Activated T-cell treated with anti-CD3 and anti-CD28 coated beads for 24 hours (primary cell): ENCODE measurements around the gene ELFN2.
"Not testable (repeated sequence)": the region's sequence is repeated elsewhere in the genome, so short reads cannot be mapped to it uniquely, and the experiment has no call there.

Source experiments
- DNase-seq: peaks from one replicate; pipeline ENCODE4 v3.0.0-alpha.2; 2020; ENCODE audit warnings: low read depth

ELFN2 gene

DNA sequence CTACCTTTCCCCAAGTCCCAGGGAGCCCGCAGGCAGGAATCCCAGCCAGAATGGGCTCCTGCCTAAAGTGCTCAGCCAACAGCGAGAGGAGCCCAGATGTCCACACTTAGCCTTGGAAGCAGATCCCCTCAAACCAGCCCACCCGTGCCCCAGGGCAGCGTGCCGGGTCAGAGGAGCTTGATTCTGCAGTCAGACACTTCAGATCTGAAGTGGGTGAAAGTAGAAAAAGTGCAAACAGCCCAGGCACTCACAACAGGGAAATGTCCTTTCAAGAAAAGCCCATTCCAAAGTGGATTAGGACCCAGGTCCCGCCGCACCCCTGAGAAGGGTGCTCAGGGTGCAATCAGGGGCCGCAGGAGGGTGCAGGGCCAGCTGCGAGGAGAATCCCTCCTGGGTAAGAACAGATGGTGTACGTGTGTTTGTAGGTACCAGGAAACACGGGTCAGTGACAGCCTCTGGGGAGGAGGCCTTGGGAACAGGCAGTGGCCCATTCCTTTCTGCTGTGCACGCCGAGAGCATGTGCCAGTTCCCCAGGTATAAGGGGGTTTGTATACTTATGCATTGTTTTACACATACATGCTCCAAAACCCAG, 17.7 kb downstream of the ELFN2 start:
- DNase-seq, result no peak

DNA sequence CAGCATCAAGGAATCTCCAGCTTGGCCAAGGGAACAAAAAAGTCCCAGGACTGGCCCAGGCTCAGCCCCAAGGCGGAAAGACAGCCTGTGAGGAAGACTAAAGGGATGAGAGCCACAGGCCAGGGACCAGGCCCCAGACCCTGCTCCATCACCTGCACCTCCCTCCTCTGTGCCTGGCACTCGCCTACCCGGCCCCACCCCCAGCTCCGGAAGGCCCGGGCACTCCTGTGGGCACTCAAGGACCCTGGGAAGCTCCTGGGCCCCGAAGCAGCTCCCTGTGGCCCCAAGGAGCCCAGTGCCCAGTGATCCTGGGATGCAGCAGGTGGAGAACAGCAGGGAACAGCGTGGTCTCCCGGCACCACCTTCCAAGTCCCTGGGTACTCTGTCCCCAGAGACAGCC, 18.2 kb downstream of the ELFN2 start:
- DNase-seq, result no peak

DNA sequence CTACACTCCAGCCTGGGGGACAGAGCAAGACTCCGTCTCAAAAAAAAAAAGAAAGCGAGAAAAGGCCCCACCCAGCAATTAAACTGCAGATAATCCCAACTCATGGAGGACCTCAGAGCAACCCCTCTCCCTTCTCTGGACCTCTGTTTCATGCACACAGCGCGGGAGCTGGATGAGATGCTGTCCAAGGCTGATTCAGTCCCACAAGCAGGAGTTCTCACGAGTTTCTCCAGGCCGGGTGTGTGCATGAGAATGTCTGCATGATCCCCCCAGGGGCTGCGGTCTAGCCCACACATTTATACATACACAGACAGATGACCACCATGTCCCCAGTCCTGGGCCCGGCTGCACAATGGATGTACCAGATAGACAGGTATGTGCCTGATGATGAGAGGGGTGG, 19.4 kb downstream of the ELFN2 start:
- DNase-seq, result no peak

DNA sequence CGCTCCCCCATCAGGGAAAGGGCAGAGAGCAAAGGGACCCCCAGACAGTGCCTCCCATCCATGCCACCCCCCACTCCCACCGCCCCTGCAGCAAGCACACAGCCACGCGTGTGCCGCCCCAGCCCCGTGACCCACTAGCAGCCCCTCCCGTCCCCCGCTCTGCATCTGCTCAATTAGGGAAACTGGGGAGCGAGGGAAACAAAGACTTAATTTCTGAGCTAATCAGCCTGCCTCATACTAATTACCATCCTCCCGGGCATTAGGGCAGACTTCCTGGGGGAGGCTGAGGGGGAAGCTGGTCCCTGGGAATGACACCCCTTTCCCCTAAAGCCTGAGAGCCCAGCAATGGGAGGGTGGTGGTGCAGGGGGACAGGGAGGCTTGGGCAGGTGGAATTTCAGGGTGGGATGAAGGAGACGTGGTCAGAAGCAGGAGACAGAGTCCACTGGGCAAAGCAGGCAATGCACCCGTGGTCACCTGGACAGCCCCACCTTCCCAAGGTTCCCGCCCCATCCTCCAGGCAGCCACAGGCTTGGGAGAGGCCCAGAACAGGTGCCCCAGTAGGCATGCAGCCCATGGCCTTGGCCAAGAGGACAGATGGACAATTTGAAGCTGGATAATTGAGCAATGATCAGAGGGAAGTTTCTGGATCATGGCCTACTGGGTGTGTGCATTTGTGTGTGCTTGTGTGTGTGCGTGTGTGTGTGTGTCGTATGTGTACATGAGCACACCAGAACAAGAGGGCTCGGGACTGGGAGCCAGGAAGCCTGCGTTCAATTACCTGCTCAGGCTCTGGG, 20.6 kb downstream of the ELFN2 start:
- no peak for DNase-seq

DNA sequence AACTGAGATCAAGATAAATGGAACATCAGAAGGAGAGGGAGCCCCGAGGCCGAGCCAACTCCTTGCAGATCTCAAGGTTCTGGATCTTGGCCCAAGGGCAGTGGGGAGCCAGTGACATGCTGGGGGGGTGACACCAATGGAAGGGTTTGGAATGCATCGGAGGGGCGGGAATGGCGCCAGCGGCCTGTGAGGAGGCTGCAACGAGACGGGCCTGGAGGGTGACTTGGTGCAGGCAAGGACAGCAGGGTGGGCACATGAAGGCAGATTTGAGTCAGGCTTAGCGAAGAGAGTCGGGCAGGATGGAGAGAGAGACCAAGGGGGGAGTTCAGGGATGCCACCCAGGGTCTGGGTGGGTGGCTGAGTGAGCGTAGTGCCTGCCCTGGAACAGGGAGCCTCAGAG, 23.2 kb downstream of the ELFN2 start:
- no peak for DNase-seq

DNA sequence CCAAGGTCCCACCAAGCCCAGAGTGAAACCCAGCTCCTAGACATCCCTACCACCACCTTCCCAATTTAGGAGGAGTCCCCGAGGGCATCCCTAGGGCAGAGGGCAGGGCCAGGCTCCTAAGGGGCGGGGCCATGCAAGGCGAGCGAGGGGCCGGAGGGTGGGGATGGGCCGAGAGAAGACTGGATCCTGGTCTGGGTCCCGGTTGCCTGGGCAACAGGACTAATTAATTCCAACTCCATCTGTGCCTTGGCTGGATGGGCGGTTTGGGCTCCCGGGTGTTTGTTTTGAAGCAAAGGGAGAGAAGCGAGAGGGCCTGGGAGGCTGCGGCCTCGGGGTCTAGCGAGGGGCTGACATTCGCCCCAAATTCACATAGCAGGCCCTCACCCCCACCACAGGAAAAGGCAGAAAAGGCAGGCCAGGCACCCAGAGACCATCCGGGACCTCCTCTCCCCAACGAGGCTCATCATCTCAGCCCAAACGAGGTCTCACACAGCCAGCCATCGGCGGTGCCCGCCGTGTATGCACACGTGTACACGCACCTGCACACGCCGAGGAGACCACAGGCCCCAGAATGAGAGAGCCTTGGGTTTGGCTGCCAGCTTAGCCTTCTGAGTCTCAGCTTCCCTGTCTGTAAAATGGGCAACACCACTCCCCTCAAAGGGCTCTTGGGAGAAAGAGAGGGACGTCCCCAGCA, 23.9 kb downstream of the ELFN2 start:
- DNase-seq, result no peak

DNA sequence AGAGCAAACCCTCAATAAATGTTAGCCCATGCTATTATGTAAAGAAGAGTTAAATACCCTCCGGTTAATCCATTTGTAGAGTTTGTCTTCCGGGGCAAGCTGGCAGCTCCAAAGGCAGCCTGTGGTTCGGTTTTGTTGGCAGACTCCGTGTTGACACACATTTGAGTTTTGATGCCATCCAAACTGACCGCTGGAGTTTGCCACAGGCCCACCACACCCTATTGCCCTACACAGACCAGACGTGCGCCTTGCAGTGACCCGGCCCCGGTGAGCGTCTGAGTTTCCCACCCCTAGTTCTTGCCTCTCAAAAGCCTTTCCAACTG, 25.1 kb downstream of the ELFN2 start:
- DNase-seq, result no peak

DNA sequence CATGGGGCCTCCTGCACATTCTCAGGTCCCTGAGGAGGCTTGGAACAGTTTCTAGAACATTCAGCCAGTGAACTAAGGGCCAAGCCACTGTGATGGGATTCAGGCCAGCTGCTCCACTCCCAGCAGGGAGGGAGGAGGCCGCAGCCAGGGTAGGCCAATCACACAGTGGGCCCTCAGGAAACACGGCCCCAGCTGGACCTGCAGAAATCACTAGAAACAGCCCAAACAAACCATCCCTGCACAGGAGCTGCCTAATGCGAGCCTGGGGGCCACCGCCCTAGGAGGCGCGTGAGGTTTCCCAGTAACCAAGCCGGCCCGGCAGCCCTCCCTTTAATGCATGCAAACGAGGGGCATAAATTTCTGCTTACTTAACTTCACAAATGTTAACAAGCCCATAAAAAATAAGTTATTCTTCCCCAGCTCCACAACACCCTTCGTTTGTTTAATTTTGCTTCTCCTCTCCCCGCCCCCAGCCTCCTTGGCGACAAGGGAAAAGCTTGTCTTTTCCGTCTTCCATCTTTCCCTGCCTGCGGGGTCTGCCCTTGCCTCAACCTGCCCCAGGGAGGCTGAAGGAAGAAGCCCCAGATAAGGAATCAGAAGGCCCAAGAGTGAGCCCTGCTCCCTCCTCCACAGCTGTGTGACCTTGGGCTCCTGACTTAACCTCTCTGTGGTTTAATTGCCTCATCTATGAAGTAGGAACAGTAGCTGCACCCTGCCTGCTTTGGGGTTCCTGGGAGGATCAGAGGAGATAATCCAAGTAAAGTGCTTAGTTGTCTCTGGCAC, 25.7 kb downstream of the ELFN2 start:
- no peak for DNase-seq

DNA sequence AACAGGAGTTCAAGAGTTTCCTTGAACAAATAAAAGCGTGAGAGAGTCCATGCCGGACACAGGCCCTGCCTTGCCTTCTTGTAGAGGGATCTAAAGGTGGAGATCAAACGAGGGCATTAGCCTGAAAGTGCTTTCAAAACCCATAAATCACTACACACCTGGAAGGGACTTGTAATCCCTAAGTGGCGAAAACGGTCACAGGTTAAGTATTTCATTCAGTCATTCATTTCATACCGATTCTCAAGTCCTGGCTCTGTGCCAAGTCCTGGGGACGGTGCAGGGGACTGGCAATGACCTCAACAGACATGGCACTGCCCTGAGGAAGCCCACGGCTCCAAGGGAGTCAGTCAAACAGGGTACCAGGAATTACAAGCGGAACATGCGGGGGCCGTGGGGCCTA, 26.6 kb downstream of the ELFN2 start:
- DNase-seq, result no peak

DNA sequence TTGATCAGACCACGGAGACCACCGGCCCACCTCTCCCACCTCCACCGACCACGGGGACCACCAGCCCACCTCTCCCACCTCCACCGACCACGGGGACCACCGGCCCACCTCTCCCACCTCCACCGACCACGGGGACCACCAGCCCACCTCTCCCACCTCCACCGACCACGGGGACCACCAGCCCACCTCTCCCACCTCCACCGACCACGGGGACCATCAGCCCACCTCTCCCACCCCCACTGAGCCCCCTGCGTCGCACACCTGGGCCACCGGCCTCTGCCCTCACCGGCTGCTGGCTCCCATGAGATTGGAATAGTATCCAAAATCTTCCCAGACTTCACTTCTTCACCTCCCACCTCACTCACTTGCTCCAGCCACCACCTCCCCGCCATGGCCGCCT, 27.8 kb downstream of the ELFN2 start:
- DNase-seq, result not testable (repeated sequence)

DNA sequence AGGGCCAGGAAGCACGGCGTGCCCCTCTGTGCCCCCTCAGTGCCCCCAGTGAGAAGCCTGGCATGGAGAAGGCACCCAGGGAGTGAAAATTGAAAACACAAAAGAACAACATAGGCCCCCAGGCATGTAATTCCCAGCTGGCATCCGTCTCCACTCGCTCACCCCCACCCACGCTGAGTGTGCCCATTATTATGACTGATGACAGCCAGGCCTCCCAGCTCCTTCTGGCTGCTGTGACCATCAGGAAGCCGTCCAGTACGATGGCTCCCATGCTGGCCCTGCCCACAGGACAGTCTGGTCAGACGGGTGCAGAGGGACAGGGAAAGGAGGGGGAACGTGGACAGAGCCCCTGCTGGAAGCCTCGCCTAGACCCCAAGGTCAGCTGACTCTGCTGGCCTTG, 30.1 kb downstream of the ELFN2 start:
- DNase-seq, result no peak

DNA sequence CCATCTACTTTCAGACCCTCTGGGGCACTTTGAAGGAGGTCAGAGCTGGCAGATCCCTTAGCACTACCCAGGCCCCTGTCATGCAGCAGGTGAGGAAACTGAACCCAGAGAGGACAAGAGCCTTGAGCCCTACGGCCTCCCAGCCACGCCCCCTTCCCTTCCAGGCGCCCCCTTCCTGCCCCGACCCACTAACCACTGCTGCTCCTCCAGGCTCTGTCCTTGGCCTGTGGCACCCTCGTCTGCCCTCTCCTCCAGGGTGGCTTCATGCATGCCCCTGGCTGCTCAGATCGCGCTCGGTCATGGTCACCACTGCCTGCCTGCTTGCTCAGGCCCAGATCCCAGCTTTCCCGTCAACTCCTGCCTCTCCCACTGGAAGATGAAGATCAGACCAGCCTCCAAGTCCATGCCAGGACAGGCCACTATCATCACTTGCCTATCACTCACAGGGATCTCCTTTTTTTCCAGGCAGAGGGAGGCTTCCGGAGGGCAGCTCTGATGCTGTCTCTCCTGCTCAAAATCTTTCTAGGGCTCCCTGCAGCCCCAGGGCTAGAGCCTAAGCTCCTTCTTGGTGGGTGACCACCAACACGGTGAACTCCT, 30.7 kb downstream of the ELFN2 start:
- DNase-seq, result no peak

DNA sequence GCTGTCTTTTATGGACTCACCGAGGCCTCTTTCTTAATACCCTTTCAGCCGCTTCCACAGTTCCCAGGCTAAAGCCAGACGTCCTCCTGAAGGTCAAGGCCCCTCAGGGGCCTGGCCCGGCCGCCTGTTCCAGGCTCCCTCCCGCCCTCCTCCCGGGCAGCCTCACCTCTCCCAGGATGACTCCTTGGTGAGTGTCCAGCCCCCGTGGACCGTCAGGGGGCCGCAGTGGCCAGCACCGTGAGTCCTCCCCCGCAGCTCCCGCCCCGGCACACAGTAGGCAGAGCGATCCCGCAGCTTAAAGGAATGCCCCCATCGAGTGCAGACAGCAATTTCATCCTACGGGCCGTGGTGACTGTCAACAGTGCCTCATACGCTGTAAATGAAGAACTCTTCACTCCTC, 32.9 kb downstream of the ELFN2 start:
- no peak for DNase-seq

DNA sequence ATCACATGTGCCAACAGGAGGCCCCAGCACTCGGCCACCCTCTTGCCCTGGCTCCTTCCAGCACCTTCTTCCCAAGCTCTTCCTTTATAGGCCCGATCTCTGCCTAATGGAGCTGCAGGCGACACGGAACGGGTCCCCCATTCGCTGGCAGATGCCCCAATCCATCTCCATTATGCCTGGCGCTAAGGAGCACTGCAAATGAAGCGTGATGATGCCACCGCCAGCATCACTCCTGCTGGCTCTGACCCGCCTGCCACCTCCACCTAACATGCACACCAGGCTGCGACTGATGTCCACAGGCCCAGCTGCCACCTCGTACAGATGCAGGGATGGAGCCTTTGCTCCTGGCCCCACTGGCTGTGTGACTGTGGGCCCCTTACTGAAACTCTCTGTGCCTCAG, 33.5 kb downstream of the ELFN2 start:
- no peak for DNase-seq

DNA sequence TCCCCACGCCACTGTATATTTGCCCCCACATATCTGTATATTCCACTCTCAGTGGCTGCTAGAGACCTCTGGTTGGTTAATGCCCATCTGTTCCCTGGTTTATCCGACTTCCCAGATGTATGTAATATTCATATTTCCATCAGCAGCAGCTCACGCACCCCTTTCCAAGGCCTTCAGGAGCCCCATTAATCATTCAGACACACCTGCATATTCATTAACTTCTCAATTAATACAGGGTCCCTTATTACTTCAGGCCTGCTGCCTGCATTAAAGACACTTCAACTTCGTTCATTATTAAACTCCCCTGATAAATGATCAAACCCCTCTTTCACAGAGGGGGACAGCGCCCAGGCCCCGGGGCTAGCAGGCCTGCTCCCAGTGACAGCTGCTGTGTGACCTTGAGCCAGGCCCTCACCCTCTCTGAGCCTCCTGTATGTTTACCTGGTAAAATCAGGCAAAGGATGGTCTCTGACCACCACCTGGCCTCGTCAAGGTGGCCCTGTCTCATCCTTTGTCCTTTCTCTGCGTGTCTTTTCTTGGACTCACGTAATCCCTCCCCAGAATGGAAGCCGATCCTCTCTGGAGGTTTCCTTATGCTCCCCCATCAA, 34.5 kb downstream of the ELFN2 start:
- no peak for DNase-seq

DNA sequence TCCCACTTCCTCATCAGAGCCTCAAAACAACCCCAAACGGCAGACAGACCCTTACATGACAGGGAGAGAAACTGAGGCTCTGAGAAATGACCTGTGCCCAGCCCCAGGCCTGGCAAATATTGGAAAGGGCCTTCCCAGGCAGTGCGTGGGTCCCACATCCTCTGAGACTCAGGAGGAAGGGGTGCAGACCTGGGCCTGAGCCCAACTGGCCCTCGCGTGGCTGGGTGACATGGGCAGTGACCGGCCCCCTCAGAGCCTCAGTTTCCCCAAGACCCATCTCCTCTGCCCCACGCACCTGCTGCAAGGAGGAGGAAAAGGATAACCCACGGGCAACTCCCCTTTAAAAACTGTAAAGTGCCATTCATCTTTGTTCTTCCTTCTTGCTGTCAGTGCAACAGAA, 35.6 kb downstream of the ELFN2 start:
- DNase-seq, result no peak

DNA sequence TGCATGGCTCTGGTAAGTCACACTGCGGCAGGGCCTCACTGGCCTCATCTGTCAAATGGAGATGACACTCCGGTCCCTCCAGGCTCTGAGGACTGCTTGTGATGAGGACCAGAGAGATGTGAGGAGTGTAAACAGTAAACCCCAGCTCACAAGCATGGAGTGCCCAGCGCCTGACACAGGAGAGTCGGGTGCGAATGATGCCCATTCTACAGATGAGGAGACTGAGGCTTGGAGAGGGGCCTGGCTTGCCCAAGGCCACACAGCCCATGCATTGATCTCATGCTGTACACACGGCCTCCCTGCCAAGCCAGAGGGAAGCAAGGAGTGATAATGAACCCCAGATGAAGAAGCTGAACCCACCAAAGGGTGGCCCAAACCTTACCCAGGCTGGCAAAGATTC, 37.2 kb downstream of the ELFN2 start:
- no peak for DNase-seq

DNA sequence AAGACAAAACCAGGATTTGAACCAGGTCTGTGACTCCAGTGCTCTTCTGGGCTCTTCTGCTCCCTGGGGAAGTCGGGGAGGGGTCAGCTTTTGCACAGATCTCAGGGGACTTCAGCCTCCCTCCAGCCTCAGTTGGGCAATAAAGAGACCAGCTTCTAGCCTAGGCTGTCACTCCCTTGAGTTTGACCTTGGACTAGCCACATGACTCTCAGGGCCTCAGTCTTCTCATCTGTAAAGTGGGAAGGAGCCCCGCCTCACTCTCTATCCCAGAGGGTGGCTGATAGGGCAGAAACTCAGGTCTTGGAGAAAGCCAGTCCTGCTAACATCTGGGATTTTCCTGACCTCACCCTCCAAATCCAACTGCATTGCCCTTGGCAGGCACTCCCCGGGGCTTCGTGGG, 38.7 kb downstream of the ELFN2 start:
- no peak for DNase-seq

DNA sequence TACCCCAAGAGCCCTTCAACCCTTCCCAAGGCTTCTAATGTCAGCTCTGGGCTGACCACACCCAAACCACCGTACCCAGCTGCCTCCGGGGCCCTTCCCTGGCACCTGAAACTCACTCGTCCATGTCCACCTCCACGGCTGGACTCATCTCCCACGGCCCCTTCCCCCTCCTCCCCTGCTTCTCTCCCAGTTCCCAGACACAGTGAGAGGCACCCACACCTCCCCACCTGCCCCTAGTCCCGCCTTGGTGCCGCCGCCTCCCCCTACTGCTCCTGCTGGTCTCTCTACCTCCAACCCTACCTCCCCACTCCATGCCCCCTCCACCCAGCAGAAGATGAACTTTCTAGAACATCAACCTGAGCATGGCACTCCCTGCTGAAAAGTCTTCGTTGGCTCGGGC, 39.5 kb downstream of the ELFN2 start:
- DNase-seq, result no peak

DNA sequence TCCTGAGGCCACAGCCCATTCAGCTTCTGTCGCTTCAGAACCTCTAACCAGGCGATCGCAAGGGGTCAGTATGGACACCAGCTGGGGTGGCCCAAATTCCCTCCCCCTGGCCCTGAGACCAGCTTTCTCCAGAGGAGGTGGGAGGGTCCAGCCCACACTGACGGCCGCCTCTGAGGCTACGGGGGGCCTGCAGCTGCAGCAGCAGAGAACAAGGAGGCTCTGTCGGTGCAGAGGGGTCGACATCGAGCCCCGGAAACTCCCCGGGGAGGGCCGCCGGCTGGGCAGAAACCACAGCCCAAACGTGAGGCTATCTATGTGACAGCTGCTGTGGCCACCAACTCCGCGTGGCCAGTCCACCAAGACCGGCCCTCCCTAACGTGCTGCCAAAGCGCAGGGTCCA, 40.8 kb downstream of the ELFN2 start:
- no peak for DNase-seq

DNA sequence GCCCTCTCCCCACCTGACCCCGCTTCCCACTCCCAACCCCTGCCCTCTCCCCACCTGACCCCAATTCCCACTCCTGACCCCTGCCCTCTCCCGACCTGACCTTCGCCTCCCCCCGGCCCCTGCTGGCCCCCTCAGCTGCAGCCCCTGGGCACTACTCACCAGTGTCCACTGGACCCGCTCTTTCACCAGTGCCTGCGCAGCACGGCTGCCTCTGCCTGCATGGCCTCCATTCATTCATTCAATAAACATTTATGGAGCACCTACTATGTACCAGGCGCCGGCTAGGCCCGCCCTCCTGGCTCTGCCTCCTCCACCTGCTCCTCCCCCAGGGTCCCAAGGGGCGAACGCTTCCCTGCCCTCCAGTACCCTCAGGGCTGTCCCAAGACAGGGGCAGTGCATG, 42.6 kb downstream of the ELFN2 start:
- no peak for DNase-seq

DNA sequence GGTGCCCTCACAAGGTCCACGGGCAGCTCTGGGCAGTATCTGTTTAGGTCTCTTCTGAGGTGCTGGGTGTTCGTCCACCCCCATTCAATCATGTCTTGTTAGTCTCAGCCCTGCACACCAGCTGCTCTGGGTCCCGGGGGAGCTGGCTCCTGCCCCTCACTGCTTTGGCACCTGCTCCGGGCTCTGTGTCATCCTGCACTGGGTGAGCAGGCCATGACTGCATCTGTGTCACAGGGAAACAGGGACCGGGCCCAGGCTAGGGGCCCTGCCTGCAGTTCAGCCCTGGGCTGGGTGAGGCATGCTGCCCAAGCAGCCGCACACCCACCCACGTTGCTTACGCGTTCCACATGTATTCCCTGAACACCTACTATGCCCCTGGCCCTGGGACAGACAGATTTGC, 43.9 kb downstream of the ELFN2 start:
- DNase-seq, result no peak
